ENCODE measurements around the gene RPUSD3. TPM values are rescaled to one million over a fixed set of nuclear protein-coding genes. Genes with fewer than 3 reads are reported as not detected.

Gene RPUSD3
- total and polyA plus RNA-seq, 9 of the 15 experiments (the other 6 are each of a cell fraction or from before 2014, with no cell fraction given), result 13.8 to 99.0 (median 59.3) TPM

DNA sequence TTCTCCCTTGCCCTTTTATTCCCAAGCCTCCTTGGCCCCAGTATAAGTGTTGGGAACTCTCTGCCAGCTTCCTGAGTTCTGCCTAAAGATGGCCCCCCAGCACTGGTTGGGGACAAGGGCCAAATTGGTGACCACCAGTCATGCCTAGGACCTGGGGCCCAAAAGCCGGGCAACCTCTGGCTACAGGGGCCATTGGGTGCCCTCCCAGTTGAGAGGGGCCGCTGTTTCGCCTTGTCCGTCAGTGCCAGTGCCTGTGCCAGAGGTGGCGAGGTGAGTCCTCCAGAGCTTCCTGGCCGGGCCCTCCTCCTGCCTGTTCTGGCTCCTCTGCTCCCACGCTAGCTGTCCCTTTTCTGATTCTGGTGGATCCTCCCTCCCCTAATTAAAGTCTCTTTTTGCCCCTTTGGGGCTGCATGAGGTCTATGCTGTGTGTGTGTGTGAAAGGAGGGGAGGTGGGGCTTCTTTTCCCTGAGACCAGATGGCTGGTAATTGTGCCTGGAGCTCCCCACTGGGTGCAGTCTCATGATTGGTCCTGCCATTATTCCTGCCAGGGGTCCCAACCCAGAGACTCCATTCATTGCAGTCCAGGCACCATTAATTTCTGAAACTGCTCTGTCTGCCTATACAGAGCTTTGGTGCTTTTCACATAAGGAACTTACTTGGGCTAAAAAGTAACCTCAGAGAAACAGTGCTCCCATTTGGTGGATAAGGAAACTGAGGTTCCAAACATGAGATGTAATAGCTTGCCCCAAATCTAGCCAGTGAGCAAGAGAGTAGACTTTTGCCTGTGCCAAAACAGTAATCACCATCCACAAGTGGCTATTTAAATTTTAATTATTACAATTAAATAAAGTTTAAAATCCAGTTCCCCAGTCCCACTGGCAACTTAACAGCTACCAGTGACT lies 36.9 kb downstream of the RPUSD3 start:
- Histone ChIP-seq H3K4me1 (replicated peaks in 1 of 2; ENCODE audit: control insufficient read depth in 2 of 2, insufficient read depth in 2 of 2, low read length in 2 of 2) (peaks cover 0 to 8% of the 10 kb centered on the region in 2 experiments; a peak in 2 of 5 replicates), H3K9me1 (ENCODE audit: control insufficient read depth, insufficient read depth, low read length) (peaks cover 2% of the 10 kb centered on the region), H3K36me3 (ENCODE audit: control insufficient read depth, insufficient read depth, low read length) (peaks cover 88% of the 10 kb centered on the region), H3K9ac (ENCODE audit: insufficient read depth in 1 of 2, low read depth in 2 of 2, low read length in 2 of 2) (0 out of 4 replicates have a peak overlapping the region, but pooled peaks of 1 of the 2 experiments have one; percentile 43), H2AFZ (ENCODE audit: low read depth, low read length) (no peak overlapping the region), H4K20me1 (replicated peaks; ENCODE audit: control insufficient read depth, insufficient read depth, low read length) (0 out of 2 replicates have a peak, but pooled peaks cover 3% of the 10 kb centered on the region), H3K4me3 (no peak overlapping the region), H3K27me3 (ENCODE audit: control insufficient read depth in 2 of 2, insufficient read depth in 2 of 2, low read length in 2 of 2) (no peaks in the 10 kb centered on the region), H3K27ac (ENCODE audit: extremely low read depth, low read depth, low read length) (no peak overlapping the region), H3K79me2 (ENCODE audit: control insufficient read depth, insufficient read depth, low read length) (no peaks in the 10 kb centered on the region), H3K9me3 (replicated peaks; ENCODE audit: control insufficient read depth, insufficient read depth, low read depth, low read length) (no peaks in the 10 kb centered on the region), H3K4me2 (ENCODE audit: insufficient read depth, low read length) (no peak overlapping the region)
- TSS peak; percentile 34 for BruUV-seq (replicated peaks)
- DNase-seq (ENCODE audit: extremely low read depth in 1 of 4, low spot score in 3 of 4) (no peak), ATAC-seq (no peak), FAIRE-seq (no peak)
- CTCF ChIA-PET (ENCODE audit: low intra/inter-chr PET ratio), result interaction anchor here (0.7 kb wide), 1 partner anchor 520 kb away, joined by 3 read pairs; no protein-coding TSS in a partner anchor
- 97% methylated on average over 7 of the region's 7 CpGs for WGBS (ENCODE audit: insufficient coverage, low coverage, missing lambda C conversion rate)
- in situ Hi-C loops (cut with MboI), result no loop called here
- intact Hi-C loops (cut with micrococcal nuclease), result no loop called here
- peak; percentile 65 for TF ChIP-seq RBFOX2 (IDR thresholded peaks at IDR 0.05; ENCODE audit: low read depth, low read length)
- TF ChIP-seq POLR2G (IDR thresholded peaks at IDR 0.05; ENCODE audit: low read depth, low read length), result peak; percentile 58; the same call in 1 of the 2 replicates
- no peak for TF ChIP-seq CBX5 (IDR thresholded peaks at IDR 0.05; ENCODE audit: borderline replicate concordance, low read depth)
- TF ChIP-seq, protein P1, sequence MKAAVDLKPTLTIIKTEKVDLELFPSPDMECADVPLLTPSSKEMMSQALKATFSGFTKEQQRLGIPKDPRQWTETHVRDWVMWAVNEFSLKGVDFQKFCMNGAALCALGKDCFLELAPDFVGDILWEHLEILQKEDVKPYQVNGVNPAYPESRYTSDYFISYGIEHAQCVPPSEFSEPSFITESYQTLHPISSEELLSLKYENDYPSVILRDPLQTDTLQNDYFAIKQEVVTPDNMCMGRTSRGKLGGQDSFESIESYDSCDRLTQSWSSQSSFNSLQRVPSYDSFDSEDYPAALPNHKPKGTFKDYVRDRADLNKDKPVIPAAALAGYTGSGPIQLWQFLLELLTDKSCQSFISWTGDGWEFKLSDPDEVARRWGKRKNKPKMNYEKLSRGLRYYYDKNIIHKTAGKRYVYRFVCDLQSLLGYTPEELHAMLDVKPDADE (conservative IDR thresholded peaks at IDR 0.05; ENCODE audit: control insufficient read depth, low read depth, low read length), result 0 out of 2 replicates have a peak, but pooled peaks have one; percentile 23
- TF ChIP-seq, protein P2, sequence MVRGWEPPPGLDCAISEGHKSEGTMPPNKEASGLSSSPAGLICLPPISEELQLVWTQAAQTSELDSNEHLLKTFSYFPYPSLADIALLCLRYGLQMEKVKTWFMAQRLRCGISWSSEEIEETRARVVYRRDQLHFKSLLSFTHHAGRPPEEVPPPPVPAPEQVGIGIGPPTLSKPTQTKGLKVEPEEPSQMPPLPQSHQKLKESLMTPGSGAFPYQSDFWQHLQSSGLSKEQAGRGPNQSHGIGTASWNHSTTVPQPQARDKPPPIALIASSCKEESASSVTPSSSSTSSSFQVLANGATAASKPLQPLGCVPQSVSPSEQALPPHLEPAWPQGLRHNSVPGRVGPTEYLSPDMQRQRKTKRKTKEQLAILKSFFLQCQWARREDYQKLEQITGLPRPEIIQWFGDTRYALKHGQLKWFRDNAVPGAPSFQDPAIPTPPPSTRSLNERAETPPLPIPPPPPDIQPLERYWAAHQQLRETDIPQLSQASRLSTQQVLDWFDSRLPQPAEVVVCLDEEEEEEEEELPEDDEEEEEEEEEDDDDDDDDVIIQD (CRISPR knock-in tag; IDR thresholded peaks at IDR 0.05), result no peak
- TF ChIP-seq RBM25 (IDR thresholded peaks at IDR 0.05; ENCODE audit: low read depth, low read length, severe bottlenecking), result peak; percentile 72
- 0 out of 2 replicates have a peak, but pooled peaks have one; percentile 37 for TF ChIP-seq BCOR (IDR thresholded peaks at IDR 0.05)
- POLR2A ChIA-PET, result interaction anchor here (0.5 to 6.7 kb wide), 9 partner anchors 8 to 292 kb away, joined by 3 to 49 read pairs (median 5); partner anchors contain the start of genes ARPC4, EMC3 and TADA3

All from K562 (cell line).